Tibial artery (tissue), 4 donors: ENCODE results near the gene ENAH.

ENCODE experiments used
- DNase-seq, 2 donors: peaks; one replicate each; pipeline ENCODE4 v3.0.0-alpha.2; 2019
- H3K27ac ChIP-seq, 2 donors: fragments of 200-600 bp; sonication (generic) in 1 of 2; 1 replicate in 1 of 2; 2 replicates in 1 of 2; pipeline ENCODE4 v1.5.1; 2018 to 2019; ENCODE audit warnings: mild to moderate bottlenecking in 1 of 2
- H3K27me3 ChIP-seq, 2 donors: fragments of 200-600 bp; sonication (generic) in 1 of 2; one replicate each; pipeline versions ENCODE4 v1.5.1 to v1.6.0; 2016 to 2019
- H3K36me3 ChIP-seq, 3 donors: fragments of 200-600 bp; sonication (generic) in 2 of 3; one replicate each; pipeline ENCODE4 v1.5.1; 2016 to 2019; ENCODE audit warnings: mild to moderate bottlenecking in 2 of 3
- H3K4me1 ChIP-seq, 4 donors: fragments of 200-600 bp; sonication (generic) in 2 of 4; 1 replicate in 3 of 4; 2 replicates in 1 of 4; pipeline ENCODE4 v1.5.1; 2016 to 2019
- H3K4me3 ChIP-seq, 2 donors: fragments of 200-600 bp; sonication (generic) in 1 of 2; 1 replicate in 1 of 2; 2 replicates in 1 of 2; pipeline ENCODE4 v1.5.1; 2018 to 2019; ENCODE audit warnings: mild to moderate bottlenecking in 2 of 2
- H3K9me3 ChIP-seq, 3 donors: fragments of 200-600 bp; sonication (generic) in 1 of 3; one replicate each; pipeline ENCODE4 v1.5.1; 2016 to 2019
- intact Hi-C: fragments of 100-400 bp; cut with DNase I; formaldehyde crosslinking; loops from one replicate; pipeline ENCODE4 v1.15.0; 2023; ENCODE audit warnings: low total_unique reads
- TF ChIP-seq, protein P1 (sequence below), 2 experiments: fragments of 200-600 bp in 1 of 2; fragments of 450-650 bp in 1 of 2; IDR thresholded peaks; one replicate each; pipeline ENCODE4 v1.5.1; 2017 to 2019; ENCODE audit warnings: antibody characterized with exemption in 2 of 2, mild to moderate bottlenecking in 1 of 2, moderate library complexity in 1 of 2

Gene ENAH

DNA sequence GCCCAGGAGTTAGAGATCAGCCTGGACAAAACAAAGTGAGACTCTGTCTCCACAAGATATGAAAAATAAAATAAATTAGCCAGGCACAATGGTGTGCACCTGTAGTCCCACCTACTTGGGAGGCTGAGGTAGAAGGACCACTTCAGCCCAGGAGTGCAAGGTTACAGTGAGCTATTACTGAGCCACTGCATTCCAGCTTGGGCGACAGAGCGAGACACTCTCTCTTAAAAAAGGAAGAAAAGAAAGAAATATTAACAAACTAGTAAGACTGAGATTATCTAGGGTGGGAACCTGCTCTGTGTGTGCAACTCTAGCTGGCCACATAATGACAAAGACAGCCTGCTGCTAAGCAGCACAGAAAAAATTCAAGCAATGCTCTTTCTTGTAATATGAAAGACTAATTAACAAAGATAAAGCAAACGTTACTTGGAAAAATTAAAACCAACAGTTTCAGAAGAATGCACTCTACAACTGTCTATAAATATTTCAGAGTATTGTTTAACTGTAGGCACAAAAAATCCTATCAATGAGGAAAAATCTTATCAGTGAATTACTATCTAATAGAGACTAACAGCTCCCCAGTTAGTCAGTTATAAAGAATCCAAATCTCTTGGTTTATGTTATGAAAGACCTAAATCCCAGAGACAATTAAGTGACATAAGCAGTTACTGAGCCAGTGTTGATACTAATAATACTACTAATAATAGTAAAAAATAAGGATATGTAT, 74.5 kb downstream of the ENAH start:
- Histone ChIP-seq H3K27ac (peak overlapping the region in 1 of 2 donors; percentile 21), H3K4me3 (no peak overlapping the region), H3K4me1 (peaks cover 0 to 81% (median 38%) of the 10 kb centered on the region in 4 donors), H3K9me3 (no peaks in the 10 kb centered on the region), H3K27me3 (no peaks in the 10 kb centered on the region), H3K36me3 (no peaks in the 10 kb centered on the region)
- intact Hi-C loops, result no loop called here
- TF ChIP-seq, protein P1, sequence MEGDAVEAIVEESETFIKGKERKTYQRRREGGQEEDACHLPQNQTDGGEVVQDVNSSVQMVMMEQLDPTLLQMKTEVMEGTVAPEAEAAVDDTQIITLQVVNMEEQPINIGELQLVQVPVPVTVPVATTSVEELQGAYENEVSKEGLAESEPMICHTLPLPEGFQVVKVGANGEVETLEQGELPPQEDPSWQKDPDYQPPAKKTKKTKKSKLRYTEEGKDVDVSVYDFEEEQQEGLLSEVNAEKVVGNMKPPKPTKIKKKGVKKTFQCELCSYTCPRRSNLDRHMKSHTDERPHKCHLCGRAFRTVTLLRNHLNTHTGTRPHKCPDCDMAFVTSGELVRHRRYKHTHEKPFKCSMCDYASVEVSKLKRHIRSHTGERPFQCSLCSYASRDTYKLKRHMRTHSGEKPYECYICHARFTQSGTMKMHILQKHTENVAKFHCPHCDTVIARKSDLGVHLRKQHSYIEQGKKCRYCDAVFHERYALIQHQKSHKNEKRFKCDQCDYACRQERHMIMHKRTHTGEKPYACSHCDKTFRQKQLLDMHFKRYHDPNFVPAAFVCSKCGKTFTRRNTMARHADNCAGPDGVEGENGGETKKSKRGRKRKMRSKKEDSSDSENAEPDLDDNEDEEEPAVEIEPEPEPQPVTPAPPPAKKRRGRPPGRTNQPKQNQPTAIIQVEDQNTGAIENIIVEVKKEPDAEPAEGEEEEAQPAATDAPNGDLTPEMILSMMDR (IDR thresholded peaks at IDR 0.05), result no peak
- DNase-seq, result no peak

DNA sequence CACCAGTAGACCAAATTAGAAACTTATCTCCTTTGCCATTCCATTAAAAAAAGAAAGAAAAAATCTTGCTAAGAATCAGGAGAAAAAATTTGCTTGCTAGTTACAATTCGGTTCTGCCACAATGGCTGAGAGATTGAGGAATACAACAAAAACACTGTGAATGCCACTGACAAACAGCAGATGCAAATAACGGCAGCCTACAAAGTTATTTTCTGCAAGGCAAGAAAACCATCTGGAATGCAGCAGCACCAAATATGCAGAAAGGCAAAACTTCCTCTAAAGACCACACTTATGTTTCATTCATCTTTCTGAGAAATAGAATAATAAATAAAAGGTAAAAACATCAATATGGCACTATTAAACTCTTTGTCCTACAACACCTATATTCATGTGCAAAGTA, 75.7 kb downstream of the ENAH start:
- intact Hi-C loops, result no loop called here
- Histone ChIP-seq H3K27ac (peak overlapping the region in 1 of 2 donors; percentile 48), H3K36me3 (no peaks in the 10 kb centered on the region), H3K27me3 (no peaks in the 10 kb centered on the region), H3K4me3 (no peak overlapping the region), H3K4me1 (peaks cover 0 to 90% (median 36%) of the 10 kb centered on the region in 4 donors), H3K9me3 (no peaks in the 10 kb centered on the region)
- TF ChIP-seq, protein P1 (IDR thresholded peaks at IDR 0.05), result no peak
- no peak for DNase-seq

DNA sequence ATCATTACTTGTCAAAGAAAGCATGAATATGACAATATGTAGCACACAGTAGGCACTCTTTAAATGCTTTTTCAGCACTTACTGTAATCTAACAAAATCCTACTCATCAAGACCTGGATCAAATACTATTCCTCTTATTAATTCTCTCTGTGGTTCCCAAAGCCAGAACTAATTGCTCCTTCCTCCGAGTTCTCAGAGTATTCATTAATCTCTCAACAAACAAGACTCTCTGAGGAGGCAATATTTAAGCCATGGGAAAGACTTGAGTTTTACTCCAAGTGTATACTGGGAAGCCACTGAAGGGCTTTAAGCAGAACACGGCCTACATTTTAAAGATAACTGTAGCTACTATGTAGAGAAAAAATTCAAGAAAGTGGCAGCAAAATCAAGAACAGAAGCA, 79.7 kb downstream of the ENAH start:
- H3K36me3 ChIP-seq, result no peaks in the 10 kb centered on the region
- peak overlapping the region in 1 of 2 donors; percentile 6 for H3K27ac ChIP-seq
- intact Hi-C loops, result no loop called here
- no peak overlapping the region for H3K4me3 ChIP-seq
- no peaks in the 10 kb centered on the region for H3K9me3 ChIP-seq
- TF ChIP-seq, protein P1 (IDR thresholded peaks at IDR 0.05), result no peak
- H3K27me3 ChIP-seq, result no peaks in the 10 kb centered on the region
- H3K4me1 ChIP-seq, result peaks cover 0 to 75% (median 15%) of the 10 kb centered on the region in 4 donors
- no peak for DNase-seq

DNA sequence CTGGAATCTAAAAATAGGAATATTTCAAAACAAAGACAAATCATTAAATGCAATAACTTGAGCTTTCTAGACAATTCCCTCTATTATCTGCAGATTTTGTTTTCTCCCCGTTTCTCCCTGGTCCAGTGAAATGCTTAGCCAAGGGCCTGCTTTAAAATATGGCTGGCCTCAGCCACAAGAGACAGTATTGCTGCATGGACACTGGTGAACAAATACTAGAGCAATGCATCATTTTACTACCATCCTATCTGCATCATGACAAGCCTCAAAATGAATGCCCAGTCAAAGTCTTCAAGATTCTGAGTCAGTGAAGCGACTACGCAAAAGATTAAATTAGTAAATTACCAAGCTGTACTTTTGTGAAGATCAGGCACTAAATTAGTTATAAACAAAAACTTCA, 80.5 kb downstream of the ENAH start:
- Histone ChIP-seq H3K27ac (no peak overlapping the region), H3K9me3 (no peaks in the 10 kb centered on the region), H3K4me1 (peaks cover 0 to 74% (median 14%) of the 10 kb centered on the region in 4 donors), H3K36me3 (no peaks in the 10 kb centered on the region), H3K4me3 (no peak overlapping the region), H3K27me3 (no peaks in the 10 kb centered on the region)
- TF ChIP-seq, protein P1 (IDR thresholded peaks at IDR 0.05), result peak; percentile 14 to 32
- no peak for DNase-seq
- intact Hi-C loops, result no loop called here

DNA sequence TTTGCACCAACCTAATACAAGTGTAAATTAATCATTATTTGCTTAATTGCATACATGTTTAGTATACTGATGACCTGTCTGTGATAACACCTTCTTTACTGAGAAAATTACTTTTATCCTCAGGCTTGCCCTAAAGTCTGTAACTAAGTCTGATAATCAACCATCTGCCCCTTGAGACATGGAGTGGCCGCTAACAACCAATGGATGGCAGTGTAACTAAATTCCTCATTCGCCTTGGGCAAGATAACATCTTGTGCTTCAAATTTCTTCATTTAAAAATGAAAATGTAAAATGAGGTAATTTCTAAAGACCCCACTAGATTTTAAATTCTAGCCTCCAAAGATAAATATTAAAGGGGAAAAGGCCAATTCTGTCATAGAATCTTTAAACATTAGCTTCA, 85.1 kb downstream of the ENAH start:
- Histone ChIP-seq H3K4me3 (no peak overlapping the region), H3K9me3 (no peaks in the 10 kb centered on the region), H3K36me3 (no peaks in the 10 kb centered on the region), H3K27me3 (no peaks in the 10 kb centered on the region), H3K27ac (no peak overlapping the region), H3K4me1 (peaks cover 0 to 62% (median 9%) of the 10 kb centered on the region in 4 donors)
- no peak for DNase-seq
- intact Hi-C loops, result no loop called here
- TF ChIP-seq, protein P1 (IDR thresholded peaks at IDR 0.05), result no peak
